HG03342 (cell line): ENCODE results near the gene TEKT5.
"Not testable (repeated sequence)": the region's sequence is repeated elsewhere in the genome, so short reads cannot be mapped to it uniquely, and the experiment has no call there.

ENCODE experiments used
- ATAC-seq: cut with Tn5 transposase; IDR thresholded peaks from one replicate; pipeline ENCODE4 v1.9.1; 2021; ENCODE audit warnings: mild to moderate bottlenecking, moderate library complexity; ENCODE audit not compliant: unreplicated experiment

TEKT5 gene

GRCh38 chr16:10661737-10662136 is 33.0 kb downstream of the TEKT5 start:
- ATAC-seq = no peak

GRCh38 chr16:10660950-10661635 is 33.6 kb downstream of the TEKT5 start:
- ATAC-seq = no peak

GRCh38 chr16:10658943-10659342 is 35.8 kb downstream of the TEKT5 start:
- no peak for ATAC-seq

- ATAC-seq = no peak
Measured at GRCh38 chr16:10657925-10658324, 36.8 kb downstream of the TEKT5 start.

- ATAC-seq = no peak
Measured at GRCh38 chr16:10656618-10657017, 38.1 kb downstream of the TEKT5 start.

- no peak for ATAC-seq
Measured at GRCh38 chr16:10655415-10655977, 39.2 kb downstream of the TEKT5 start.

- ATAC-seq = no peak
Measured at GRCh38 chr16:10654592-10655414, 39.9 kb downstream of the TEKT5 start.

GRCh38 chr16:10652730-10653590 is 41.8 kb downstream of the TEKT5 start:
- no peak for ATAC-seq

GRCh38 chr16:10649098-10649497 is 45.6 kb downstream of the TEKT5 start:
- not testable (repeated sequence) for ATAC-seq

GRCh38 chr16:10647721-10648296 is 46.9 kb downstream of the TEKT5 start:
- ATAC-seq = no peak

- ATAC-seq = no peak
Measured at GRCh38 chr16:10647264-10647720, 47.4 kb downstream of the TEKT5 start.

- ATAC-seq = no peak
Measured at GRCh38 chr16:10646581-10647263, 48.0 kb downstream of the TEKT5 start.

GRCh38 chr16:10646228-10646580 is 48.5 kb downstream of the TEKT5 start:
- no peak for ATAC-seq

GRCh38 chr16:10644092-10644491 is 50.6 kb downstream of the TEKT5 start:
- no peak for ATAC-seq

GRCh38 chr16:10642964-10643363 is 51.8 kb downstream of the TEKT5 start:
- ATAC-seq = no peak

- no peak for ATAC-seq
Measured at GRCh38 chr16:10641953-10642949, 52.5 kb downstream of the TEKT5 start.

GRCh38 chr16:10641555-10641952 is 53.2 kb downstream of the TEKT5 start:
- ATAC-seq = no peak

- no peak for ATAC-seq
Measured at GRCh38 chr16:10640934-10641333, 53.8 kb downstream of the TEKT5 start.

GRCh38 chr16:10638101-10638500 is 56.6 kb downstream of the TEKT5 start:
- no peak for ATAC-seq
